Measurements from ENCODE around the gene RCC2. TPM values are rescaled to one million over a fixed set of nuclear protein-coding genes. Genes with fewer than 3 reads are reported as not detected.

The RCC2 gene
- total RNA-seq, 2 experiments from 2014 or later: 145 to 147 TPM

DNA sequence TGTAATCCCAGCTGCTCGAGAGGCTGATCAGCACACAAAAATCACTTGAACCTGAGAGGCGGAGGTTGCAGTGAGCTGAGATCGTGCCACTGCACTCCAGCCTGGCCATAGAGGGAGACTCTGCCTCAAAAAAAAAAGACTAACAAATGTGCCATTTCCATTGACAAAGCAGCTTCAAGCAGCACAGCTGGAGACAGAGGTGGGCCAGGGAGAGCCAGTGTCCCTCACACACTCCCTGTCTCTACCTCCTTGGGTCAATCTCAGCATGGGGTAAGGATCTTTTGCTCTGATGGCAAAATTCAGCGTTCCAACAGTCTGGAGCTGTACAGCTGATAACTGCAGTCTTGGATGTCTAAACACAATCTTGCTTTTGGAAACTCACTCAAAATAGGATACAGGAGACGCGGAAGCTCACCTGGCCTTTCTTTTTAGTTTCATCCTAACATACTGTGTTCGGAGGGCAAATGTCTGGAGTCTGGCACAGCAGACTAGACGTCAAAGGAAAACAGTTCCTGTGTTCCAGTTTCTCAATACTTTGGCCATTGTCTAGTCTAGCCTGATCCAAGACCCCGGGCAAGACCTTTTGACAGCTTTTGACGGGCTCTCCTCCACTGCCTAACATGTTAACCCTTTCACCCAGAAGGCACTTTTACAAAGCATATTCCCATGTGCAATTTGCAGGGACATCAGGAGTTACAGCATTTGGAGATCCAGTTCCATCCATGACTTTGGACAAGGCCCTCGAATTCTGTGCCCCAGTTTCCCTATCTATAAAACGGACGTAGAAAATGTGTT, 2.9 kb downstream of the RCC2 start:
- CTCF ChIA-PET: interaction anchor here (1.0 kb wide), 1 partner anchor 18 kb away, joined by 3 read pairs; no protein-coding TSS in a partner anchor
- peak overlapping the region; percentile 77 for H3K4me3 Mint-ChIP-seq
- DNase-seq: no peak
- ATAC-seq: no peak
- no peaks in the 10 kb centered on the region for H3K9me3 Mint-ChIP-seq
- no peaks in the 10 kb centered on the region for H3K27me3 Mint-ChIP-seq
- intact Hi-C loops (cut with micrococcal nuclease): no loop called here
- POLR2A ChIA-PET: interaction anchor here (0.7 to 2.1 kb wide), 2 partner anchors 11 to 20 kb away, joined by 3 to 15 read pairs; no protein-coding TSS in a partner anchor
- H3K27ac Mint-ChIP-seq: peak overlapping the region; percentile 80
- H3K4me1 Mint-ChIP-seq (ENCODE audit: low read depth): peaks cover 55% of the 10 kb centered on the region
- peaks cover 55% of the 10 kb centered on the region for H3K36me3 Mint-ChIP-seq (ENCODE audit: low read depth)
- TF ChIP-seq, protein P1, sequence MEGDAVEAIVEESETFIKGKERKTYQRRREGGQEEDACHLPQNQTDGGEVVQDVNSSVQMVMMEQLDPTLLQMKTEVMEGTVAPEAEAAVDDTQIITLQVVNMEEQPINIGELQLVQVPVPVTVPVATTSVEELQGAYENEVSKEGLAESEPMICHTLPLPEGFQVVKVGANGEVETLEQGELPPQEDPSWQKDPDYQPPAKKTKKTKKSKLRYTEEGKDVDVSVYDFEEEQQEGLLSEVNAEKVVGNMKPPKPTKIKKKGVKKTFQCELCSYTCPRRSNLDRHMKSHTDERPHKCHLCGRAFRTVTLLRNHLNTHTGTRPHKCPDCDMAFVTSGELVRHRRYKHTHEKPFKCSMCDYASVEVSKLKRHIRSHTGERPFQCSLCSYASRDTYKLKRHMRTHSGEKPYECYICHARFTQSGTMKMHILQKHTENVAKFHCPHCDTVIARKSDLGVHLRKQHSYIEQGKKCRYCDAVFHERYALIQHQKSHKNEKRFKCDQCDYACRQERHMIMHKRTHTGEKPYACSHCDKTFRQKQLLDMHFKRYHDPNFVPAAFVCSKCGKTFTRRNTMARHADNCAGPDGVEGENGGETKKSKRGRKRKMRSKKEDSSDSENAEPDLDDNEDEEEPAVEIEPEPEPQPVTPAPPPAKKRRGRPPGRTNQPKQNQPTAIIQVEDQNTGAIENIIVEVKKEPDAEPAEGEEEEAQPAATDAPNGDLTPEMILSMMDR (IDR thresholded peaks at IDR 0.05): no peak

DNA sequence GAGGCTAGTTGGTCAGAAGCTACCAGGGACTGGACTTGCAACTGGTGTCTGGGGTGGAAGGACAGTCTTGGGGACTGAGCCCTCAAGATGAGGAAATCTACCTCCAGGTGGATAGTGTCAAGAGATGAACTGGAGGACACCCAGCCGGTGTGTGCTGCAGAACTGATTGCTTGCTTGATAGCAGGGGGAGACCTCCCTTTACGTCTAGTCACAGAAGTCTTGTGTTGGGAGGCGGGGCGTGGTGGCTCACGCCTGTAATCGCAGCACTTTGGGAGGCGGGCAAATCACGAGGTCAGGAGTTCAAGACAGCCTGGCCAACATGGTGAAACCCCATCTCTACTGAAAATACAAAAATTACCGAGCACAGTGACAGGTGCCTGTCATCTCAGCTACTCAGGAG, 4.9 kb downstream of the RCC2 start:
- H3K4me1 Mint-ChIP-seq (ENCODE audit: low read depth): peaks cover 46% of the 10 kb centered on the region

DNA sequence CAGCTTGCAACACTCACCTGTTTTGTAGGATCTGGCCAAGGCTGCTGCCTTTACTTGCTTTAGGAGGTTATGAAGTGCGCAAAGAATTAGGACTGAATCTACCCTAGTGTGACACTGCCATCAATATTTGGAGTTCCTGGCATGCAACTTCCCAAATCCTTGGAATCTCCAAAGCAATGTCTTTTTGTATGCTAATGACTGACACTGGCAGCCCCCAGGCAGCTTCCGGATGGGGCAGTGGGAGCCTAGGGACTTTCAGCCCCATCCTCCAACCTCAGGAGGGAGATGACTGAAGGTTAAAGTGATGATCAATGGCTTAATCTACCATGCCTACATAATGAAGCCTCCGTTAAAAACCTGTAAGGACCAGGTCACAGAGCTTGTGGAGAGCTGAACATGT, 5.5 kb downstream of the RCC2 start:
- H3K27me3 Mint-ChIP-seq: no peaks in the 10 kb centered on the region
- H3K27ac Mint-ChIP-seq: no peak overlapping the region
- peaks cover 60% of the 10 kb centered on the region for H3K36me3 Mint-ChIP-seq (ENCODE audit: low read depth)
- DNase-seq: no peak
- CTCF ChIA-PET: no interaction called here
- TF ChIP-seq, protein P1 (IDR thresholded peaks at IDR 0.05): no peak
- H3K4me1 Mint-ChIP-seq (ENCODE audit: low read depth): peaks cover 51% of the 10 kb centered on the region
- intact Hi-C loops (cut with micrococcal nuclease): no loop called here
- no peaks in the 10 kb centered on the region for H3K9me3 Mint-ChIP-seq
- POLR2A ChIA-PET: interaction anchor here (0.8 to 2.1 kb wide), 5 partner anchors 9 to 27 kb away, joined by 3 to 9 read pairs (median 3); no protein-coding TSS in a partner anchor
- no peak for ATAC-seq
- H3K4me3 Mint-ChIP-seq: no peak overlapping the region

More for the DNA sequence above, 4.9 kb downstream of the RCC2 start:
- H3K36me3 Mint-ChIP-seq (ENCODE audit: low read depth): peaks cover 56% of the 10 kb centered on the region
- ChIA-PET CTCF (no interaction called here), POLR2A (interaction anchor here (0.6 to 2.1 kb wide), 4 partner anchors 10 to 16 kb away, joined by 3 to 9 read pairs (median 3); no protein-coding TSS in a partner anchor)
- TF ChIP-seq, protein P1 (IDR thresholded peaks at IDR 0.05): no peak
- H3K27ac Mint-ChIP-seq: peak overlapping the region; percentile 75
- H3K4me3 Mint-ChIP-seq: no peak overlapping the region
- ATAC-seq (no peak), DNase-seq (peak; percentile 15)
- no peaks in the 10 kb centered on the region for H3K9me3 Mint-ChIP-seq
- intact Hi-C loops (cut with micrococcal nuclease): no loop called here
- no peaks in the 10 kb centered on the region for H3K27me3 Mint-ChIP-seq

DNA sequence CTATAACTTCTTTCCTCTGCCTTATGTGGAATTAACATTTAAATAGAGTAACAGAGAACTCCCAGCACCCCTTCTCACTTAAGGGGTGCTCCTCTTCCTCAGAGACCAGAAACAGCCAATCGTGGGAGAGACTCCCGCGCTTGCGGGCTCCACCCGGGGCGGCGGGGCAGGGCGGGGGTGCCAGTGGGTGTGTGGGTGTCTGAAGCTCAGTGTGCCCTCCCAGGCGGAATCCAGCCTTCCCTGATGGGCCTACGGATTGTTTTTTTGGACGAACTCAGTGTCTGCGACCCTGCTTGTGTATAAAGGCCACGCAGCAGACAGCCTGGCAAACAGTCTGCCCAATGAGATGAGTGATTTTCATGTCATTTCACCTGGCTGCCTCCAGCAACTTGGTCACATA, 6.2 kb downstream of the RCC2 start:
- Mint-ChIP-seq H3K9me3 (no peaks in the 10 kb centered on the region), H3K27ac (no peak overlapping the region)

More for the DNA sequence above, 6.2 kb downstream of the RCC2 start:
- Mint-ChIP-seq H3K36me3 (ENCODE audit: low read depth) (peaks cover 62% of the 10 kb centered on the region), H3K27me3 (no peaks in the 10 kb centered on the region), H3K4me3 (no peak overlapping the region), H3K4me1 (ENCODE audit: low read depth) (peaks cover 57% of the 10 kb centered on the region)
- ATAC-seq (no peak), DNase-seq (no peak)
- TF ChIP-seq, protein P1 (IDR thresholded peaks at IDR 0.05): no peak
- intact Hi-C loops (cut with micrococcal nuclease): no loop called here
- CTCF ChIA-PET: interaction anchor here (1.0 kb wide), 1 partner anchor 97 kb away, joined by 3 read pairs; no protein-coding TSS in a partner anchor
- POLR2A ChIA-PET: interaction anchor here (1.1 to 2.1 kb wide), 4 partner anchors 8 to 26 kb away, joined by 3 to 9 read pairs (median 5); no protein-coding TSS in a partner anchor

Data from activated CD8-positive, alpha-beta T cell treated with anti-CD3 and anti-CD28 coated beads for 36 hours (primary cell).